Calu3 (cell line): ENCODE measurements around the gene DLG2. TPM values are rescaled to one million over a fixed set of nuclear protein-coding genes. Genes with fewer than 3 reads are reported as not detected.

Experiments used
- BruUV-seq: library from RNA; stranded (reverse); fragments of 400-500 nt; replicated peaks from 2 replicates; lab custom pipeline; 2021; lab: Mats Ljungman, UMichigan
- CTCF ChIA-PET: fragments of 300-600 bp; sonication (Branson Sonifier 250); formaldehyde crosslinking; loops from one replicate; lab custom pipeline; 2022; ENCODE audit warnings: antibody characterized with exemption; lab: Charles Lee
- DNase-seq: peaks from one replicate; pipeline ENCODE4 v3.0.0; 2022
- H3K27ac Mint-ChIP-seq: one replicate; pipeline ENCODE4 v1.8.0; 2022; ENCODE audit warnings: mixed read lengths; ENCODE audit not compliant: unreplicated experiment
- H3K27me3 Mint-ChIP-seq: one replicate; pipeline ENCODE4 v1.8.0; 2022; ENCODE audit warnings: mixed read lengths; ENCODE audit not compliant: unreplicated experiment
- H3K36me3 Mint-ChIP-seq: one replicate; pipeline ENCODE4 v1.8.0; 2022; ENCODE audit warnings: mild to moderate bottlenecking, moderate library complexity, mixed read lengths; ENCODE audit not compliant: insufficient read depth, unreplicated experiment
- H3K4me1 Mint-ChIP-seq: one replicate; pipeline ENCODE4 v1.8.0; 2022; ENCODE audit warnings: mild to moderate bottlenecking, low read depth, mixed read lengths; ENCODE audit not compliant: unreplicated experiment
- H3K4me3 Mint-ChIP-seq: one replicate; pipeline ENCODE4 v1.8.0; 2022; ENCODE audit warnings: mild to moderate bottlenecking, low read depth, moderate library complexity, mixed read lengths; ENCODE audit not compliant: unreplicated experiment
- H3K9me3 Mint-ChIP-seq: one replicate; pipeline ENCODE4 v1.8.0; 2022; ENCODE audit warnings: low read depth, mixed read lengths; ENCODE audit not compliant: unreplicated experiment
- CTCF ChIP-seq: fragments of 200-600 bp; IDR thresholded peaks from one replicate; pipeline ENCODE4 v1.8.0; 2022; ENCODE audit warnings: antibody characterized with exemption; ENCODE audit not compliant: unreplicated experiment
- intact Hi-C: fragments of 100-400 bp; cut with micrococcal nuclease; formaldehyde crosslinking; loops from one replicate; pipeline ENCODE4 v1.10.0; 2022; ENCODE audit not compliant: unreplicated experiment
- total RNA-seq: library from RNA; stranded (reverse); gene quantifications from 2 replicates; pipeline ENCODE4 v1.2.3, GENCODE V29; 2022

The DLG2 gene
- total RNA-seq, 1 experiment from 2014 or later, result 0.71 TPM

- Mint-ChIP-seq H3K27ac (no peak overlapping the region), H3K27me3 (no peaks in the 10 kb centered on the region), H3K4me3 (no peak overlapping the region), H3K9me3 (no peaks in the 10 kb centered on the region), H3K4me1 (no peaks in the 10 kb centered on the region), H3K36me3 (no peaks in the 10 kb centered on the region)
- BruUV-seq, result no TSS peak
- CTCF ChIA-PET, result no interaction called here
- no peak for TF ChIP-seq CTCF
- intact Hi-C loops, result no loop called here
- DNase-seq, result no peak
Measured at GRCh38 chr11:84234011-84234410, 1393.1 kb downstream of the DLG2 start.

- intact Hi-C loops, result no loop called here
Measured at GRCh38 chr11:84232511-84232910, 1394.6 kb downstream of the DLG2 start.

GRCh38 chr11:84230402-84230801, 1396.7 kb downstream of the DLG2 start:
- DNase-seq, result no peak
- no peak overlapping the region for H3K27ac Mint-ChIP-seq
- H3K4me3 Mint-ChIP-seq, result no peak overlapping the region
- BruUV-seq, result no TSS peak
- TF ChIP-seq CTCF, result no peak
- no peaks in the 10 kb centered on the region for H3K36me3 Mint-ChIP-seq
- intact Hi-C loops, result no loop called here
- peaks cover 3% of the 10 kb centered on the region for H3K9me3 Mint-ChIP-seq
- H3K4me1 Mint-ChIP-seq, result no peaks in the 10 kb centered on the region
- H3K27me3 Mint-ChIP-seq, result no peaks in the 10 kb centered on the region
- CTCF ChIA-PET, result no interaction called here

More at GRCh38 chr11:84232511-84232910, 1394.6 kb downstream of the DLG2 start:
- no peak for DNase-seq
- no peaks in the 10 kb centered on the region for H3K27me3 Mint-ChIP-seq
- H3K27ac Mint-ChIP-seq, result no peak overlapping the region
- CTCF ChIA-PET, result interaction anchor here (0.6 kb wide), 1 partner anchor 1396 kb away, joined by 5 read pairs; no protein-coding TSS in a partner anchor
- no peaks in the 10 kb centered on the region for H3K36me3 Mint-ChIP-seq
- TF ChIP-seq CTCF, result no peak
- no TSS peak for BruUV-seq
- peaks cover 3% of the 10 kb centered on the region for H3K9me3 Mint-ChIP-seq
- no peaks in the 10 kb centered on the region for H3K4me1 Mint-ChIP-seq
- H3K4me3 Mint-ChIP-seq, result no peak overlapping the region

GRCh38 chr11:84227970-84228665, 1399.0 kb downstream of the DLG2 start:
- no peak overlapping the region for H3K4me3 Mint-ChIP-seq
- no peaks in the 10 kb centered on the region for H3K36me3 Mint-ChIP-seq
- BruUV-seq, result no TSS peak
- no peaks in the 10 kb centered on the region for H3K27me3 Mint-ChIP-seq
- DNase-seq, result no peak
- TF ChIP-seq CTCF, result no peak
- intact Hi-C loops, result no loop called here
- CTCF ChIA-PET, result interaction anchor here (0.6 kb wide), 1 partner anchor 643 kb away, joined by 3 read pairs; no protein-coding TSS in a partner anchor
- H3K27ac Mint-ChIP-seq, result no peak overlapping the region
- H3K4me1 Mint-ChIP-seq, result no peaks in the 10 kb centered on the region
- peaks cover 3% of the 10 kb centered on the region for H3K9me3 Mint-ChIP-seq
